Glomerular endothelial cell (primary cell): Measurements from ENCODE around the gene SH3BP2. TPM values are rescaled to one million over a fixed set of nuclear protein-coding genes. Genes with fewer than 3 reads are reported as not detected.

ENCODE experiments used
- DNase-seq: peaks from one replicate; pipeline ENCODE4 v3.0.0-alpha.2; 2011; ENCODE audit warnings: low read depth, low spot score; ENCODE audit errors: extremely low read depth
- total RNA-seq: library from RNA; depleted of rRNA; stranded (reverse); fragments of >200 nt; gene quantifications from 2 replicates; pipeline ENCODE4 v1.2.3, GENCODE V29; 2015

Gene SH3BP2
- total RNA-seq, 1 donor from 2014 or later, result 69.8 TPM

- no peak for DNase-seq
Measured at GRCh38 chr4:2867758-2868491, 75.0 kb downstream of the SH3BP2 start.

DNA sequence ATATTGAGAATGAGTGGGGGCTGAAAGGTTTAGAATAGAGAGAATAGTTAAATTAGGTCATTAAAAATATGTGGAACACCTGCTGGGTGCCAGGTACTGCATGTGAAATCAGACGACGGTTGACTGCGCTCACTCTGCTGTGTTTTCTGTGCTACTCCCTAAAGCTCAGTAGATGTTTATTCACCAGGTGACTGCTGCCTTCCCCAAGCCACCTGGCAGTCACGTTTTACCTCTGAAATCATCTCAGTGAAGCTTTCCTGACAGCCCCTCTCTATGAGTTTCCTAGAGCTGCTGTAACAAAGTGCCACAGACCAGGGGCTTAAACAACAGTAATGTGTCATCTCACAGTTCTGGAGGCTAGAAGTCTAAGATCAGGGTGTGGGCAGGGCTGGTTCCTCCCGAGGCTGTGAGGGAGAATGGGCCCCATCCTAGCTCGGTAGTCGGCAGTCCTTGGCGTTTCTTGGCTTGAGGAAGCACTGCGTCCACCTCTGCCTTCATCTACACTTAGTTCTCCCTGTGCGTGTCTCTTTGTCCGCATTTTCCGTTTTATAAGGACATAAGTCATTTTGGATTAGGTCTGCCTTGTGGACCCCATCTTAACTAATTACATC is 76.1 kb downstream of the SH3BP2 start:
- no peak for DNase-seq

- no peak for DNase-seq
Measured at GRCh38 chr4:2869659-2870058, 76.8 kb downstream of the SH3BP2 start.

DNA sequence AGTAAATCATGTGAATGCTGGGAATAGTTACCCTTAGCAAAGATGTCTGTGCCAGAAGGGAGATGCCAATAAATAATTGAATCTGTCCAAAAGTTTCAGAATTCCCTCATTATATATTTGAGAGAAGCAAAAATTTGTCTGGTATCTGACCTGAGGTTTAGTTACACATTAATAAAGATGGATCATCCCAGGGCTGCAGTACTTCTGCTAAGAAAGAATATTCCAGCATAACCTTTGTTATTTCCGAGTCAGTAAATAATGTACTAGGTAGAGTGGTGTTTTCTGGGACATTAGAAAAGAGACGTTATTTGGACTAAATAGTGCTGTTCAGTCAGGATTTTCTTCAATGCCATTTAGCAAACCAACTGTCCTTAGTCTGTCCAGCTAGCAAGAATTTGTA is 77.2 kb downstream of the SH3BP2 start:
- DNase-seq, result no peak

DNA sequence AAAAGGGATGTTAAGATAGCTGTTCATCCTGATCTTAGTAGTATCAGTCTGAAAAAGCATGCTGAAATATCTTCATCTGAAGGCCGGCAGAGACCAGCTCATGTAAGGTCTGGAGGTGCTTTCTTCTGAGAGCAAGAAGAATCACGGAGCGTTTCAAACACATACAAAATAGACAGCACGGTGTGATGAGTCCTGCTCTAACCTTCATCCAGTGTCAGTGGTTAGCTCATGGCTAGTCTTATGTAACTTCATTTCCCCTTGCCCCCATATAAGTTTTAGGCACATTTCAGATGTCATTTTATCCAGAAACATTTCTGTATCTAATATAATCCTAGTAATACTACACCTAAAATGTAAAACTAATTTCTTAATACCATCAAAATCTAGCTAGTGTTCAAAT is 78.6 kb downstream of the SH3BP2 start:
- no peak for DNase-seq

DNA sequence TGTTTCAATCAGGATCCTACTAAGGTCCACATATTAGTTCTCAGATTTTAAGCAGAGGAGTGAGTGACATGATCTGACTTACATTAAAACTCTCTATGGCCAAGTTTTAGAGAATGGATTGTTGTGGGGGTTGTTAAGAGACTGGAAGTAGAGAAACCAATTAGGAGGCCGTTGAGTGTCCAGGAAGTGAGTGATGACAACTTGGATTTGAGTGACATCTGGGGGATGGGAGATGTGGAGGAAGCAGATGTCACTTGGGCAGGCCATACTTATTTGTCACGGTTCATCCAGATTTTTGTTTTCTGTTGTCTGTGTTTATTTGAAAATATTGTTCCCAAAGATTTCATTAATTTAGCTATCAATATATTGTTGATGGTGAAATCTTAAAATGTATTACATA is 79.0 kb downstream of the SH3BP2 start:
- no peak for DNase-seq

GRCh38 chr4:2873329-2873728 is 80.4 kb downstream of the SH3BP2 start:
- no peak for DNase-seq

- DNase-seq, result no peak
Measured at GRCh38 chr4:2874861-2875260, 82.0 kb downstream of the SH3BP2 start.

GRCh38 chr4:2875556-2875955 is 82.7 kb downstream of the SH3BP2 start:
- DNase-seq, result no peak

- DNase-seq, result no peak
Measured at GRCh38 chr4:2878346-2878745, 85.5 kb downstream of the SH3BP2 start.

GRCh38 chr4:2879026-2879425 is 86.1 kb downstream of the SH3BP2 start:
- no peak for DNase-seq

DNA sequence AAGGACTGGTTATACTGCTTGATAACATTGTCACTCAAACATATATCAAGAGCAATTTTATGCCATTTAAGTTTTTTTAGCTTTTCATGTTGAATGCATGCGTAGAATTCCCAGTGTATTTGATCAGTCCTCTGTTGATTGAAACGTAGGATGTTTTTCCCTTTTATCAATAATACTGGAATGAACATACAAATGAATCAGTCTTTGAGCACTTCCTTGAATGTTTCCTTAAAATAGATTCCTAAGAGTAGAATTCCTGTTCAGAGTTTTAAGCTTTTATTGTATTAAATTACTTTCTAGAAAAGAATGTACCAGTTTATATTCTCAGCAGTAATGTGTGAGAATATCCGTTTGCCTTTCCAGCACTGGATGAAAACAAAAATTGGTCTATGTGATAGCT is 88.5 kb downstream of the SH3BP2 start:
- DNase-seq, result no peak

DNA sequence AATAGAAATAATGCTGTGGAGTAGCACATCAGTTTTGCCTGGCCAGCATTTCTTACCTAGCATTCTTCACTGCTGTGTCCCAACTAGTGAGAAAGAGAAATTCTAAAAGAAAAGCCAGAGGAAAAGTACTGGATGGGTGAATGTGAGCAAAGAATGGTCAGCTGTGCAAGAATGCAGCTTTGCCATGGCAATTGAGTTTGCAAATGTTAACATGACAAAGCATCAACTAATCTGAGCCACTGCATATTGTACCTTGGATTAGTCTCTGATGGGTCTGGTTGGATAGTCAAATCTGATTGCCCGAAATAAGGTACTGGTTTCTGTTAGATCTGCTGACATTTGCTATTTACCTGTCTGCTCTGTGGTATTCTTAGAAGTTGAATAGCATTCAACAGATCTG is 89.5 kb downstream of the SH3BP2 start:
- DNase-seq, result no peak

DNA sequence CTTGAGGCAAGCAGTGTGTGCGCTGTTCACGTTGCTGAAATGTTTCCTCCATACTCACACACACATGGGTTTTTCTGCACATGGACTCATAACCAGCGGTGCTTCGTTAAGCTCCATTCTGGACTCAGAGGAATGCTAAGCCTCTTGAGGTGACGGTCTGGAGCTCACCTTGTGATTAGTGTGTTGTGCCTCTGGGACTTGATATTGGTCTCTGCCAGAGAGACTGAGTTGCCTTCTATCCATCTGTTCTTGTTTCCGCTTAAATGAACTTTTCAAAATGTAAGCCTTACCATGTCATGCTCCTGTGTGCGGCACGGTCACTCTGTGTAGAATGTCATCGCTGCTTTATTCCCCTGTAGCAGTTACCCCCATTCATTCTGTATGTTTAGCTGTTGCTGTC is 93.3 kb downstream of the SH3BP2 start:
- DNase-seq, result no peak

DNA sequence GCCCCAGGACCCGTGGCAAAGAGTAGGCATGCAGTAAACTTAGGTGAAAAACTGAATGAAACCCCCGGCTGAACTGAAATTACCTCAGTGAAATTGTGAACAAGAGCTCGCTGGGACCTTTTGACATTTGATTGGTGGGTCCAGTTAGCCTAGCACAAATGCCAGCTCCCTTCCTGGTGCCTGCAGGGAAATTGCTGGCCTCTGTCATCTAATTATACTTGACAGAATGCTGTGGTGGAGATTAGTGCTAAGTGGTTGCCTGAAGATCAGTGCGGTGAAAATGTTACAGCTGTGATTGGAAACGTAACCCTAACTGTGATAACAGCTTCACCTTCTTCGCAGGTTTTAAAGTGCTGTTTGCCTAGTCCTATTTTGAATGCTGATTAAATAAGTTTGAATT is 93.7 kb downstream of the SH3BP2 start:
- DNase-seq, result no peak

GRCh38 chr4:2887343-2887742 is 94.5 kb downstream of the SH3BP2 start:
- DNase-seq, result no peak

GRCh38 chr4:2888886-2889285 is 96.0 kb downstream of the SH3BP2 start:
- no peak for DNase-seq

Other genes starting within 250 kb of the SH3BP2 start
- 101 and 105 TPM in 2 replicates for gene TNIP2, start 36.7 kb upstream of the SH3BP2 start, total RNA-seq
- gene ADD1, start 50.8 kb downstream of the SH3BP2 start, total RNA-seq, result 242 and 265 TPM in 2 replicates
- 30.1 and 33.2 TPM in 2 replicates for gene NOP14, start 170.3 kb downstream of the SH3BP2 start, total RNA-seq
- gene GRK4, start 170.5 kb downstream of the SH3BP2 start, total RNA-seq, result 5.1 and 6.0 TPM in 2 replicates